Activated CD8-positive, alpha-beta memory T cell treated with anti-CD3 and anti-CD28 coated beads, Interleukin-2, amount 50 U/mL, for 24 hours (primary cell): ENCODE results near the gene TMEM164.
A peak's percentile ranks its signal among the peaks of the same experiment; 100 is the strongest.
"Not testable (repeated sequence)": the region's sequence is repeated elsewhere in the genome, so short reads cannot be mapped to it uniquely, and the experiment has no call there.

Experiments
- DNase-seq: peaks from one replicate; pipeline ENCODE4 v3.0.0-alpha.2; 2020; ENCODE audit errors: extremely low read depth

TMEM164 gene

DNA sequence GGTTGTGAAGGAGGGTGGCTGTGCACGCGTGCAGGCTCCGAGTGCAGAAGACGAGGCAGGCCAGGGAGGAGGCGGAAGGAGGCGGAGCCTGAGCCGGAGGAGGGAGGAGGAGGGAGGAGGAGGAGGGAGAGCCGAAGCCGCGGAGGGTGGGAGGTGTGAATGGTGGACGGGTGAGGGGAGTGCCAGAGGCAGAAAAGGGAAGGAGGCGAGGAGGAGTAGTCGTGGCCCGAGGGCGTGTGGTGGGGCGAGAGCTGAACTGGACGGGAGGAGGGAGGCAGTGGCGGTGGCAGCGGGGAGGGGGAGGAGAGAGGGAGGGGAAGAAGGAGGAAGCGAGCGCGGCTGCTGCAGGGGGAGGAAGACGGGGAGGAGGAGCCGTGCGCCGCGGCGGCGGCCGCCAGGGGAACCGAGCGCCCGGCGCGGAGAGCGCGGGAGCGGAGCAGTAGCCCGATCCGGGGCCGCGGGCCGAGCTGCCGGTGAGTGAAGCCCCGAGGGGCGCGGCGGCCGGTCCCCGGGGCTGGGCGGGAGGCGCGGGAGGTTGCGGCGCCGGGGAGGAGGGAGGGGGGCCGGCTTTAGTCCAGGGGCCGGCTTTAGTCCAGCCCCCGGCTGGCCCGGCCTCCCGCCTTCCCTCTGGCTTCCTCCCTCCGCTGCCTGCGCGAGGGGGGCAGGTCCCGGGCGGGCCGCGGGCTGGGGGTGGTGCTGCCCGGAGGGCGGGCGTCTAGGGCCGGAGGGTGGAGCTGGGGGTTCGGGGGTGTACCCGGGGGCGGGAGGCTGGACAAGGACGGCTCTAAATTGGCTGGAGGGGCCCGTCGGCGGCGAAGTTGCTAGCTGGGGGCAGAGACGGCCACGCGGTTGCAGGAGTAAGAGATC is at the start of gene TMEM164:
TMEM164 (plus strand) TSS at position 815 of the 867 bp plus-strand sequence. CDS start 661 bp downstream, outside the sequence.
- peak; percentile 47 for DNase-seq

DNA sequence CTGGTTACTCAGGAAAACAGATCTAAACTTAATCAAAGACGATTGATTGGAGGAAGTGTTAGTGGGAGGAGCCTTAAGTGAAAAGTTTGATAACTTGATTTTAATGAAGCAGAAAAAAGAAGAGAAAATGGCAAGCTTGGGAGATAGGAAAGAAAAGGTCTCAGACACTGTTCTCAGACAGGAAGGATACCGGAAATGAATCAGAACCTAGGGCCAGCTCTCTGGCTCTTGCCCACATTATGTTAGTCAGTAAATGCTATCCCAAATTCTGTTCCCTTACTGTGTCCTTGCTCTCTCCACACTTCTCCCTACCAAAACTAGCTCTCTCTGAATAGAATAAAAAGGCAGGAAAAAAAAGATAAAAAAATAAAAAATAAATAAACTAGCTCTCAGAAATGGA is 48.6 kb upstream of the TMEM164 start:
- no peak for DNase-seq

DNA sequence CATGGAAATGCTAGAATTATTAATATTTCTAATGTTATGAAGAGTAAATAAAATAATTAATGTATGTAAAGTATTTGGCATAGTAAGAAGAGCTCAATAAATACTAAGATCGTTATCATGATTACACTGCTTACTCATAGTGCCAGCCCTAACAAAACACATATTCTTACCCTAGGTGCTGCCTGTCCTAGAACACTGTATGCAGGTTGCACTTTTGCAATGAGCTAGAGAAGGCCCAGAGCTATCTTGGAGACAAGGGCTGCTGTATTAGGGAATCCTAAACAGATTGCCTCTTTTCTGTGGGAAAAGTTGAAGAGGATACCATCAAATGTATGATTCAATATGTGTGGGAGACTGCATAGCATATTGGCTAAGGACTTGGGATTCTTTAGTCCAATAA is 48.0 kb upstream of the TMEM164 start:
- DNase-seq, result no peak

DNA sequence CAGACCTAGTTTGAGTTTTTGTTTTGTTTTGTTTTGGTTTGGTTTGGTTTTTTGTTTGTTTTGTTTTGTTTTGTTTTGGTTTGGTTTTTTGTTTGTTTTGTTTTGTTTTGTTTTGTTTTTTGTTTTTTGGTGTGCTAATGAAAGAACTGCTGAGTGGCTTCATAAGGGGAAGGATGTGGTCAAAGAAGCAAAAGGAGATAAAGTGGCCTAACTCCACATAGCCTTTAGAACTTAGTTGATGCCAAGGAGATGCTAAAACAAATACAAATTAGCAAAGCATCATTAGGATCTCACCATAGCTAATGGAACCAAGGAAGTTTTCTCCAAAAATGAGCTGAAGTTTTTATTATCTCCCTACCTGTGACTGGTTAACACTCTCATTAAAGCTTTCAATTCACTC is 44.6 kb upstream of the TMEM164 start:
- no peak for DNase-seq

DNA sequence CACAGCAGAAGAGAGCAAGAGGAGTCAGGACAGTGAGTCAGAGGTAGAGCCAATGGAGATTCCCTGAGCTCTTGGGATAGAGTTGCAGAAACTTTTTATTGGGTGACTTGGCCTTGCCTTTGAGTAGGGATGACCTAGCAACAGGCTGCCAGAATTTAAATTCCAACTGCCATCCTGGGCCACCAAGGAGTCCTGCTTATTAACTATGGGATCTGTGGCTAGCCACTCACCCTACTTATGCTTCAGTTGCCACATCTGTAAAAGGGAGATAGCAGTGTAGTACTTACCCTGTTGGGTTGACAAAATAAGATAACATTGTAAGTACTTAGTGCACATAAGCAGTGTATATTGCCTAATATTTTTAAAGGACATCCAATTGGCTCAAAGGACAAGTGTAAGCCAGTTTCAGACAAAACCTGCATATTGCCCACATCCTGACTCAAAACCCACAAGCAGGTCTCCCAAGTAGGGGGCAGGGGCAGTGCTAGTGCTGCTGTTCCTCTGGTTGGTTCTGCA is 43.5 kb upstream of the TMEM164 start:
- no peak for DNase-seq

DNA sequence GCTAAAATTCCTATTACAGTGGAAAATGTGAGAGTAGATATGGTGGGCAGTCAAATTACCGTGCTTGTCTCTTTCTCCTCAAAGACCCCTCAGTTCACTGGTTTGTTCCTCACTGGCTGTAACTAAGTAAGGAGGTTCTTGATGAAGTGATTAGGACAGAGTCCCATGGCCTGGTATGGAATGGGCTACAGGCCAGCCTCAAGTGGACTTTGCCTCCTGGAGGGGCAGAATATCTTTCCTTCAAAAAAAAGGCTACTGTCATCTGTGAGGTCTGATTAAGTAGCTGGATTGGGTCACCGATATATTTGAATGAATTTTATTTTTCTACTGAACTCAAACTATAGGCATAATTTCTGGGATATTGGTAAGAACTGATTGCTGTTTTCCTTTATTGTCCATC is 38.5 kb upstream of the TMEM164 start:
- no peak for DNase-seq

DNA sequence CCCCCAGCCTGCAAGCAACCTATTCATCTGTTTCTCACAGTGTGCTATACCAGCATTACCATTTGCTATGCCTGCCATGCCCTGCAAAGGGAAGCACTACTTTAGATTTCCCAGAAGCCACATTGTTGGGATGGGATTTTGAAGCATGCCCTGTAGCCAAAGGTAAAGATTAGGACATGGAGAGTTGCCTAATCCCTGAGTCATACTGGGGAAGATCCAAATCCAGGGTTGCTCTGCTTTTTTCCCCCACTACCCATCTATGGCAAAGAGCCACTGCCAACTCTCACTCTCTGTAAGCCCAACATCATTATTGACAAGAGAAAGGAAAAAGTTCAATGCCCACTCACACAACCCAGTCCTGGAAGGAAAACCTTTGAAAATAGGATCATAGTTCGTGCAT is 36.7 kb upstream of the TMEM164 start:
- DNase-seq, result no peak

DNA sequence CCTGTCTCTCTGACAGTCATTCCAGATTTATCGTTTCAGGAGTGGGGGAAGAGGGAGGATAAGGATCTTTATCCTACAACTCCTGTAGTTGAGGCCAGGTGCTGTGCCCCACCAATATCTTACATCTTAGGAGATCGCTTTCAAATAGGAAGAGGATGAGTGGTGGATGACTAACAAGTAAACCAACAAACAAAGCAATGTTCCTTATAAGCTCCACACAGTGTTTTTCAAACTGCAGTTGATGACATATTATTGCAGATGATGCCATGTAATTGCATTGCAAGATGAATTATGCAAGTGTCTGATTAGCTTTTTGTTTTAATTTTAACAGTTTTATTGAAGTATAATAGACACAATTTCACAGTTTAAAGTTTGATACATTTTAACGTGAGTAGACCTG is 35.8 kb upstream of the TMEM164 start:
- no peak for DNase-seq

DNA sequence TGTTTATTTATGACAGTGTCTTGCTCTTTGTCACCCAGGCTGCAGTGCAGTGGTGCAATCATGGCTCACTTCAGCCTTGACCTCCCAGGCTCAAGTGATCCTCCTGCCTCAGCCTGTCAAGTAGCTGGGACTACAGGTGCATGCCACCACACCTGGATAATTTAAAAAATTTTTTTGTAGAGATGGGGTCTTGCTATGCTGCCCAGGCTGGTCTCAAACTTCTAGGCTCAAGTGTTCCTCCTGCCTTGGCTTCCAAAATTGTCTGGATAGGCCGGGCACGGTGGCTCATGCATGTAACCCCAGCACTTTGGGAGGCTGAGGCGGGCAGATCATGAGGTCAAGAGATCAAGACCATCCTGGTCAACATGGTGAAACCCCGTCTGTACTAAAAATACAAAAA is 32.1 kb upstream of the TMEM164 start:
- not testable (repeated sequence) for DNase-seq

DNA sequence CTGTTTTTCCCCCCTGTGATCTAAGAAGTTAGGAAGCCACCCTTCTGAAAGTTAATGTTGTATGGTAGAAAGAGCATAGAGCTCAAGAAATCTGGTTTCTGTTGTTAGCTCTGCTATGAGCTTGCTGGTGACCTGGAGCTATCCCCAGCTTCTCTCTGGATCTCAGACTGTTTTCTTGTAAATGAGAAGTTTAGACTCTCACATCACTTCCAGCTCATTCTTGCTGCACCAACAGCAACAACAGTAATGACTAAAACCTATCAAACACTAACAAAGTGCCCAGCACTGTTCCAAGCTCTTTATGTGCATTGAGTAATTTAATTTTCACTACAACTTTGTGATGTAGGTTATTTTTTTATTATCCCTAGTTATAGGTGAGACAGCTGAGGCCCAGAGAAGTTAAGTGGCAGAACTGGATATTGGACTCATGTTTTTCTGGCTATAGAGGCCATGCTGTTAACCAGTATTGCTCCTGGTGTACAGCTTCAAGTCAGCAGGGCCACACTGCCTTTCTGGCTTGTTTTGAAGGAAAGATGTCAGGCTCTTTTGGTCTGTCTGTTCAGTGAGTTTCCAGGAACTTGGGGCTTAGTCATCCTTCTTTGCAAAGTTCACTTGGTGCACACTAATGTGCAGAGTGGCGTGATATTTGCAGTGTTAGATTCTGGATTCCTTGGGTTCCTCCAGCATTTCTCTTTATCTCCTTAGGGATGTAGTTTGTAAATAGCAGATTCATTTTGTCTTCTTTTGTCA is 27.8 kb upstream of the TMEM164 start:
- DNase-seq, result no peak

DNA sequence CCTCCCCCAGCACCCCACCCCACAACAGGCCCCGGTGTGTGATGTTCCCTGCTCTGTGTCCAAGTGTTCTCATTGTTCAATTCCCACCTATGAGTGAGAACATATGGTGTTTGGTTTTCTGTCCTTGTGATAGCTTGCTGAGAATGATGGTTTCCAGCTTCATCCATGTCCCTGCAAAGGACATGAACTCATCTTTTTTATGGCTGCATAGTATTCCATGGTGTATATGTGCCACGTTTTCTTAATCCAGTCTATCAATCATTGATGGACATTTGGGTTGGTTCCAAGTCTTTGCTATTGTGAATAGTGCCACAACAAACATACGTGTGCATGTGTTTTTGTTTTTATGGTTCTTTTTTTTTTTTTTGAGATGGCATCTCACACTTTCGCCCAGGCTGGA is 17.7 kb upstream of the TMEM164 start:
- DNase-seq, result not testable (repeated sequence)

DNA sequence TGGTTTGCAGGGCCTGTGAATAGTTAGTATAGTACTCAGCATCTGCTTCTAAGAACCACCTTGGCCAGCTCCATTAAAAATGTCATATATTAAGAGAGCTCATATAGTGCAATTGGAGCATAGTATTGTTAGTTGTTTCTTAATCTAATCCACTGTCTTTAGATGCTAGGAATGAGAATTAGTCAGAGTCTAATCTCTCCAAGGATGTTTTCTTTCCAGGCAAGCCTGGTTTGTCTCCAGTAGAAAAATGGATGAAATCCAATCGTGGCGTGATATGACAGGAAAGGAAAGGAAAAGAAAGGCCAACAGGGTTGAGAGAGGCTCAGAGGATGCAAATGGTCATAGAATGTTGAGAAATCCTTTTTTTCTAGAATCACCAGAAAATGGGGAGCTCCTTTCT is 15.0 kb upstream of the TMEM164 start:
- DNase-seq, result no peak

DNA sequence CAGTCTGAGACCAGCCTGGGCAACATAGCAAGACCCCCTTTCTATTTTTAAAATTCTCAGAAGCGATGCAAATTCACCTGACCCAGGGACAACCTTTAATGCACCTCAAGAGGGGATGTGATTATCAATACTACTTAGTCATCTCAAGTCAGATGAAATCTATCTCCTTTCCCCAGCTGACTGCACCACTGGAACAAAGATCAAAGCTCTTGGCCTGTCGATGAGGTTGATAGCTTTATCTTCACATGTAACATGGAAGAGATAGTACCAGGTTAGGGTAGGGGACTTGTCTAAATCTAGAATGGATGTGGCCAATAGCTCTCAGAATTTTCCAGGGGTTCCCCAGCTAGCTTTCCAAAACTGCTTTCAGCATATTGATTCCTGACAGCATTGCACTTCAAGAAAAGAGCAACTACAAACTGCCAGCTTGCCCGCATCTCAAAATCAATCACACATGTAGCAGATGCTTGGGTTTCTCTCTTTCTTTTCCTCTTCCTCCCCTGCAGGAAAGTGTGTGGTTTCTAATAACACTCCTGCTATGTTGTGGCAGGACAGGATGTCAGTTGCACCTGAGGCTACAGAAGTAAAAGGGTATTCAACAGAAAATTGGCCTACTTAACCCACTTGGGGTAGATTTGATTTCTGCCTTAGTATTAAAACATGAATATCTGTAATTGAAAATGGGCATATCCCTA is 12.2 kb upstream of the TMEM164 start:
- DNase-seq, result no peak

DNA sequence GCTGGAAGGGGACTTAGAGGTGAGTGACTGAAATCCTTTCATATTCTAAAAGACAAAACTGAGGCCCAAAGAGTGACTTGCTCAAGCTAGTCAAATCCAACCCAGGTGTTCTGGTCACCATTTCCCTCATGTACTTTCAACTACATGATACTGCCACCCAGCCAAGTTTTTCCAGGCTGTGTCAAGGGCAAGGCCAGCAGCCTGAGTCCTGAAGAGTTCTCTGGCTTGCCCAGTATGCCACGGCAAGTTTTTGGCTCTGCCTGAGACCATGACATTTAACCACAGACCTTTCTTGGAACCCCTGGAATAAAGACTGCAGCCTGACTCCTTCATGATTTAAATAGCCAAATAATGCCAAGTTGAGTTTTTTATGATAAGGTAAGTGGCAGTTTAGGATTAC is 10.7 kb upstream of the TMEM164 start:
- DNase-seq, result no peak

DNA sequence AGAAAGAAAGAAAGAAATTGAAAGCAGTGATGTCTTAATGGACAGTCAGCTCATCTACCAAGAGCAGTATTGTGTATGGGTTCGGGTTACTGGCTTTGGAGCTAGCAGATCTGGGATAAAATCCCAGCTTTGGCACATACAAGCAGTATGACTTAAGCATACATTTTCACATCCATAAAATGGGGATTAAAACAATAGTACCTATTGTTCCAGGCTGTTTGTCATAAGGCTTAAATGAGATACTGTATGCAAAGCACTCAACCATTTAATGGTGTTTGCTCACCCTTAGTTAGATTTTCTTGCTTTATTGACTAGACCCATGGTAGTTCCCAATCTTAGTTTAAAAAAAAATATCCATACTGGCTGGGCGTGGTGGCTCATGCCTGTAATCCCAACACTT is 7.8 kb upstream of the TMEM164 start:
- no peak for DNase-seq

DNA sequence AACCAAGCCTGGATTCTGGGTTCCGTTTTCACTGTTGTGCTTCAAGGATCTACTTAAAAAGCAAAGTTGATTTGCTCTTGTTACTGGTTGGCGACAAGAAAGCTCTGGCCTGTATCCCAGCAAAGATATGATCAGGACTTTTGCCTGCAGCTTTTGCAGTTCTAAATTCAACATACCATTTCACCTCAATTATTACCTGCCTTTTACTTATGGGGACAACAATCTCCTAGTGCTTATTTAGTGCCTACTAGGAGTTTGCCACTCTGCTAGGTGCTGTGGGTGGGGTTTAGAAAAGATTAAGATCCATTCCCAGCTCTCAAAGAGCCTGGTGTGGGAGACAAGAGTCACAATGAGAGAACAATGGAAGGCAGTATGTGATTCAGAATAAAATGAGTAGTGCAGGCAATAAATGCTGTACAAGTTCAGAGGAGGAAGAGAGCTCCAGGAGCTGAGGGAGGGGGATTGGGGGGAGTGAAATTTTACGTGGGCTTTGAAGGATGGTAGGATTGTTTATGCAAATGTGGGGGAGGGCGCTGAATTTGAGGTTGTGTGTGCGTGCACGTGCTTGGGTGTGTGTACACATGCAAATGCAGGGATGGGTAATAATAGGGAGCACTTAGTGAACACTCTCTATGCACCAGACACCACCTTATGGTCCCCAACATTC is 5.0 kb upstream of the TMEM164 start:
- DNase-seq, result no peak

DNA sequence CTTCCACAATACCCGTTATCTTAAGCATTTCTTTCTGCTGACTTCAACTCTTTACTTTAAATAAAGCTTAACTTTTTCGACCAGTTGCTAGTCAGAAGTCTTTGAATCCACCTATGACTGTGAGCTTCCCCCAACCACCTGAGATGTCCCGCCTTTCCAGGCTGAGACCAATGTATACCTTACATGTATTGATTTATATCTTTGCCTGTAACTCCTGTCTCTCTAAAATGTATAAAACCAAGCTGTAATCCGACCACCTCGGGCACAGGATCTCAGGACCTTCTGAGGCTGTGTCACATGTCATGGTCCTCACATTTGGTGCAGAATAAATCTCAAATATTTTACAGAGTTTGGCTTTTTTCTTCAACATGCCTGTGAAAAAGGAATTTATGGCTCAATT is 2.9 kb upstream of the TMEM164 start:
- DNase-seq, result no peak

DNA sequence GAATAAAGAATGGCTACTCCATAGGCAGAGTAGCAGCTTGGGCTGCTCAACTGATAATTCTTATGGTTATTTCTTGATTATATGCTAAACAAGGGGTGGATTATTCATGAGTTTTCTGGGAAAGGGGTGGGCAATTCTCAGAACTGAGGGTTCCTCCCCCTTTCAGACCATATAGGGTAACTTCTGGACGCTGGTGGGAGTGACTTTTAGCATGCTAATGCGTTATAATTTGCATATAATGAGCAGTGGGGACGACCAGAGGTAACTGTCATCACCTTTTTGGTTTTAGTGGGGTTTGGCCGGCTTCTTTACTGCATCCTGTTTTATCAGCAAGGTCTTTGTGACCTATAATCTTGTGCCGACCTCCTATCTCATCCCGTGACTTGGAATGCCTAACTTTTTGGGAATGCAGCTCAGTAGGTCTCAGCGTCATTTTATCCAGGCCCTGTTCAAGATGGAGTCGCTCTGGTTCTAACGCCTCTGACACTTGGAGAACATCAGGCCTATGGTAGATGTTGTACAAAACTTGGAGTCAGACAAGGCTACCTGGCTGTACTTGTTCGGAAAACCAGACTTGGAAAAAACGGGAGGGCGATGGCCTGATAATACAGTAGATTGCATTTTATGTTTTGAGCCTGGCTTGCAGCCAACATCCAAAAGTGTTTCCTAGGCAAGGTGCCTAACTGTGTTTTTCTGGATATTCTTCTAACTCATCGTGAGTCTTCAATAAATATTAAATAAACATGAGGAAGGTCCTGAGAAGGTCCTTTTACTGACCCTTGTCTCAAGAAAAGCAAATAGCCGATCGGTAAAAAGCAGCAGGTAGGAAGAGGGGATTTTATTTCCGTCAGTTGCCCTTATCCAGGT is 1.8 kb upstream of the TMEM164 start:
- DNase-seq, result no peak

DNA sequence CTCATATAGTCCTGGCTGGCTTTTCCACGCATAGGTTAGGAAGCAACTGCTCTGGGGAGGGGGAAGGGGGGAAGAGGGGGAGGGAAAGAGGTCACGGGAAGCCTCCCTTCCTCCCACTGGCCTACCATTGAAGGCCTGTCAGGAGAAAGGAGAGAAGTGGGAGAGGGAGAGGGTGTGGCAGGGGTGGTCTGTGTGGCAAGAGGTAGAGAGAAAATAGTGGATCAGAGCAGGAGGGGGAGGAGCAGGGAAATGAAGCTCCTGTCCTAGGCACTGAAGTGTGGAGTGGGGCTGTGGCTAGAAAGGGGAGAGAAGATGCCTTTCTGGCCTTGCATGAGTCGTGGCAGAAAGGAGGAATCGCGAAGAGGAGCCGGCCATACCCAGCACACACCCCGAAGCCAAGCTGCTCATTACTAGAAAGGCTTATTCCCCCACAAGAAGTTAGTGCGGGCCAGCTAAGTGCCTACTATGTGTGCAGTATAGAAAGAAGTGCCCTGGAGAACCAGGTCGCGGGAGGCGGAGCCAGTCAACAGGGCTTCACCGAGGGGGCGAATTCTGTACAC is 1.1 kb upstream of the TMEM164 start:
- DNase-seq, result no peak
